Effector memory CD8-positive, alpha-beta T cell (primary cell): ENCODE measurements around the gene FOXN3.

ENCODE experiments used
- ATAC-seq: fragments of 150-1000 bp; cut with Tn5 transposase; replicated peaks from 2 replicates; pipeline ENCODE4 v1.10.0; 2021; ENCODE audit warnings: mild to moderate bottlenecking, moderate library complexity
- DNase-seq, 3 experiments: peaks; one replicate each; pipeline ENCODE4 v3.0.0; 2021
- H3K27ac Mint-ChIP-seq, 2 donors: one replicate each; pipeline ENCODE4 v1.8.0; 2022; ENCODE audit warnings: mild to moderate bottlenecking in 2 of 2, mixed read lengths in 2 of 2, moderate library complexity in 2 of 2
- H3K27me3 Mint-ChIP-seq, 2 donors: one replicate each; pipeline ENCODE4 v1.8.0; 2022; ENCODE audit warnings: mixed read lengths in 2 of 2
- H3K36me3 Mint-ChIP-seq: one replicate; pipeline ENCODE4 v1.8.0; 2022; ENCODE audit warnings: mild to moderate bottlenecking, moderate library complexity, mixed read lengths; ENCODE audit not compliant: insufficient read depth
- H3K4me1 Mint-ChIP-seq, 2 donors: one replicate each; pipeline ENCODE4 v1.8.0; 2022; ENCODE audit warnings: low read depth in 2 of 2, mixed read lengths in 2 of 2
- H3K4me3 Mint-ChIP-seq, 2 donors: one replicate each; pipeline ENCODE4 v1.8.0; 2022; ENCODE audit warnings: mild to moderate bottlenecking in 2 of 2, mixed read lengths in 2 of 2, moderate library complexity in 2 of 2
- H3K9me3 Mint-ChIP-seq, 2 donors: one replicate each; pipeline ENCODE4 v1.8.0; 2022; ENCODE audit warnings: mixed read lengths in 2 of 2

Gene FOXN3

GRCh38 chr14:89427426-89428172, 10.6 kb upstream of the FOXN3 start:
- Mint-ChIP-seq H3K9me3 (no peaks in the 10 kb centered on the region), H3K27me3 (no peaks in the 10 kb centered on the region), H3K36me3 (peaks cover 13% of the 10 kb centered on the region), H3K4me1 (peaks cover 17 to 36% of the 10 kb centered on the region in 2 donors), H3K27ac (peak overlapping the region; percentile 64 to 72), H3K4me3 (no peak overlapping the region)
- no peak for DNase-seq
- no peak for ATAC-seq

GRCh38 chr14:89425931-89426330, 8.9 kb upstream of the FOXN3 start:
- Mint-ChIP-seq H3K27me3 (no peaks in the 10 kb centered on the region), H3K36me3 (peaks cover 17% of the 10 kb centered on the region), H3K4me3 (no peak overlapping the region), H3K27ac (peak overlapping the region in 1 of 2 donors; percentile 38), H3K9me3 (no peaks in the 10 kb centered on the region), H3K4me1 (peaks cover 14 to 39% of the 10 kb centered on the region in 2 donors)
- ATAC-seq (no peak), DNase-seq (no peak)

- DNase-seq (no peak), ATAC-seq (no peak)
- Mint-ChIP-seq H3K27ac (peak overlapping the region in 1 of 2 donors; percentile 17), H3K27me3 (no peaks in the 10 kb centered on the region), H3K4me3 (no peak overlapping the region), H3K9me3 (no peaks in the 10 kb centered on the region), H3K4me1 (peaks cover 13 to 39% of the 10 kb centered on the region in 2 donors), H3K36me3 (peaks cover 5% of the 10 kb centered on the region)
Observed at GRCh38 chr14:89424241-89424640, 7.2 kb upstream of the FOXN3 start.

- DNase-seq = no peak
- Mint-ChIP-seq H3K4me3 (no peak overlapping the region), H3K27ac (peak overlapping the region in 1 of 2 donors; percentile 46), H3K4me1 (peaks cover 18 to 48% of the 10 kb centered on the region in 2 donors), H3K27me3 (no peaks in the 10 kb centered on the region), H3K36me3 (peaks cover 6% of the 10 kb centered on the region), H3K9me3 (no peaks in the 10 kb centered on the region)
- no peak for ATAC-seq
Observed at GRCh38 chr14:89422952-89423345, 5.9 kb upstream of the FOXN3 start.

- H3K9me3 Mint-ChIP-seq = no peaks in the 10 kb centered on the region
- DNase-seq = no peak
- no peak overlapping the region for H3K4me3 Mint-ChIP-seq
- no peak for ATAC-seq
- H3K36me3 Mint-ChIP-seq = peaks cover 12% of the 10 kb centered on the region
- H3K27ac Mint-ChIP-seq = no peak overlapping the region
- H3K27me3 Mint-ChIP-seq = no peaks in the 10 kb centered on the region
- H3K4me1 Mint-ChIP-seq = peaks cover 21 to 52% of the 10 kb centered on the region in 2 donors
Observed at GRCh38 chr14:89422181-89422951, 5.3 kb upstream of the FOXN3 start.

GRCh38 chr14:89420502-89420901, 3.5 kb upstream of the FOXN3 start:
- no peaks in the 10 kb centered on the region for H3K9me3 Mint-ChIP-seq

GRCh38 chr14:89419973-89420482, 3.0 kb upstream of the FOXN3 start:
- ATAC-seq (no peak), DNase-seq (no peak)
- Mint-ChIP-seq H3K27ac (peak overlapping the region; percentile 61 to 95), H3K9me3 (no peaks in the 10 kb centered on the region), H3K4me3 (no peak overlapping the region), H3K36me3 (peaks cover 30% of the 10 kb centered on the region), H3K27me3 (no peaks in the 10 kb centered on the region), H3K4me1 (peaks cover 27 to 61% of the 10 kb centered on the region in 2 donors)

More at GRCh38 chr14:89420502-89420901, 3.5 kb upstream of the FOXN3 start:
- DNase-seq (no peak), ATAC-seq (no peak)
- peaks cover 23 to 56% of the 10 kb centered on the region in 2 donors for H3K4me1 Mint-ChIP-seq
- peaks cover 26% of the 10 kb centered on the region for H3K36me3 Mint-ChIP-seq
- no peaks in the 10 kb centered on the region for H3K27me3 Mint-ChIP-seq
- no peak overlapping the region for H3K4me3 Mint-ChIP-seq
- H3K27ac Mint-ChIP-seq = peak overlapping the region; percentile 61 to 95

- H3K27me3 Mint-ChIP-seq = no peaks in the 10 kb centered on the region
- peaks cover 35% of the 10 kb centered on the region for H3K36me3 Mint-ChIP-seq
- H3K27ac Mint-ChIP-seq = peak overlapping the region in 1 of 2 donors; percentile 95
- H3K9me3 Mint-ChIP-seq = no peaks in the 10 kb centered on the region
- peak overlapping the region; percentile 57 to 90 for H3K4me3 Mint-ChIP-seq
- peak; percentile 7 to 17 (median 14) for DNase-seq
- no peak for ATAC-seq
- H3K4me1 Mint-ChIP-seq = peaks cover 27 to 62% of the 10 kb centered on the region in 2 donors
Observed at GRCh38 chr14:89418976-89419375, 1.9 kb upstream of the FOXN3 start.

GRCh38 chr14:89418452-89418851, 1.4 kb upstream of the FOXN3 start:
- Mint-ChIP-seq H3K27me3 (no peaks in the 10 kb centered on the region), H3K9me3 (no peaks in the 10 kb centered on the region), H3K27ac (peak overlapping the region; percentile 94 to 95), H3K4me3 (peak overlapping the region; percentile 88 to 90), H3K36me3 (peaks cover 35% of the 10 kb centered on the region), H3K4me1 (peaks cover 27 to 60% of the 10 kb centered on the region in 2 donors)
- peak in 1 of 3 experiments; percentile 10 for DNase-seq
- ATAC-seq = no peak

GRCh38 chr14:89417465-89418225, 612 bp upstream of the FOXN3 start:
- H3K27ac Mint-ChIP-seq = peak overlapping the region; percentile 94 to 95
- peak; percentile 50 for ATAC-seq
- DNase-seq = peak; percentile 47 to 53 (median 53)
- H3K4me1 Mint-ChIP-seq = peaks cover 35 to 60% of the 10 kb centered on the region in 2 donors
- H3K27me3 Mint-ChIP-seq = no peaks in the 10 kb centered on the region
- H3K36me3 Mint-ChIP-seq = peaks cover 43% of the 10 kb centered on the region
- no peaks in the 10 kb centered on the region for H3K9me3 Mint-ChIP-seq
- peak overlapping the region; percentile 88 to 90 for H3K4me3 Mint-ChIP-seq

GRCh38 chr14:89416002-89416995, 734 bp downstream of the FOXN3 start:
- ATAC-seq = peak; percentile 74
- Mint-ChIP-seq H3K36me3 (peaks cover 50% of the 10 kb centered on the region), H3K27me3 (no peaks in the 10 kb centered on the region), H3K4me1 (peaks cover 35 to 58% of the 10 kb centered on the region in 2 donors), H3K27ac (peak overlapping the region; percentile 95 to 96), H3K4me3 (peak overlapping the region; percentile 96 to 99), H3K9me3 (no peaks in the 10 kb centered on the region)
- DNase-seq = peak; percentile 99 to 100 (median 99)

GRCh38 chr14:89415159-89415558, 1.9 kb downstream of the FOXN3 start:
- peak overlapping the region; percentile 95 to 96 for H3K27ac Mint-ChIP-seq
- peaks cover 56% of the 10 kb centered on the region for H3K36me3 Mint-ChIP-seq
- no peaks in the 10 kb centered on the region for H3K27me3 Mint-ChIP-seq

More at GRCh38 chr14:89415159-89415558, 1.9 kb downstream of the FOXN3 start:
- ATAC-seq (no peak), DNase-seq (no peak)
- Mint-ChIP-seq H3K4me3 (peak overlapping the region; percentile 96 to 99), H3K4me1 (peaks cover 34 to 55% of the 10 kb centered on the region in 2 donors), H3K9me3 (no peaks in the 10 kb centered on the region)
